ENCODE data around the gene PUSL1. TPM values are rescaled to one million over a fixed set of nuclear protein-coding genes. Genes with fewer than 3 reads are reported as not detected.

The PUSL1 gene
- total and polyA plus RNA-seq, 2 of the 4 experiments (the other 2 are of a cell fraction), result 10.9 to 33.0 TPM

DNA sequence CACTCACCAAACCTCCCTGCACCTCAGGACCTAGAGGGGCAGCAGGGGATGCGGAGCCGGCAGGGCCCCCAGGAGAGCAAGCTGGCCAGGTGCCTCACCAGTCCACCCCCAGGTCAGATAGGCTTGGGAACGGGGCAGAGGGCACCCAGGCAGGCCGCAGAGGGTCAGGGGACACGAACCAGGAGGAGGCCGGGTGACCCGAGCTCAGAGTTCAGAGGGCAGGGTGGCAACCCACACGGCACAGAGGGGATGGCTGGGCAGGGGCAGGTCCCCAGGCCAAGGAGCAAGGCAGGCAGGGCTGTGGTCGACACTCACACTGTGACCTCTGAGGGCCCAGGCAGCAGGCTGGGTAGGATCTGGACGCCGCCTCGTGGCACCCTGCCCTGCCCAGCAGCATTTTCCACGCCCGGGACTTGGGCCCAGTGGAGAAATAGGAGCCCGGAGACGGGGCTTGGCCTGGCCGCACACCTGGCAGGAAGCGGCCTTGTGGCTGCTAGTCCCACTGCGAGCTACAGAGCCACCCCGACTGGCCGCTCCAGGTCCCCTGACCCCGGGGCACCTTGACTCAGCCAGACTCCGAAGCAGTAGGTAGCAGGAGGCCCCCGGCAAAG lies 35.5 kb downstream of the PUSL1 start:
- Histone ChIP-seq H3K79me1 (ENCODE audit: low read depth in 1 of 2, low read length in 2 of 2) (peaks cover 12 to 70% of the 10 kb centered on the region in 2 experiments), H3K9me1 (ENCODE audit: insufficient read depth, low read length) (peaks cover 13% of the 10 kb centered on the region), H3K4me2 (ENCODE audit: low read depth, low read length) (no peak overlapping the region), H3K4me3 (ENCODE audit: insufficient read depth, low read depth, low read length) (no peak overlapping the region), H4K20me1 (ENCODE audit: insufficient read depth, low read length) (peaks cover 67% of the 10 kb centered on the region), H2BK5ac (ENCODE audit: low read depth, low read length, poor library complexity, severe bottlenecking) (no peak overlapping the region), H3K56ac (ENCODE audit: extremely low read depth, insufficient read depth, low read length) (no peak overlapping the region), H3K27me3 (ENCODE audit: control insufficient read depth, insufficient read depth, low read length) (no peaks in the 10 kb centered on the region), H2AK9ac (replicated peaks; ENCODE audit: low read depth, low read length, poor library complexity) (no peak overlapping the region), H3K9me3 (ENCODE audit: control insufficient read depth, insufficient read depth, low read length) (no peaks in the 10 kb centered on the region), H3K23ac (ENCODE audit: low read depth, low read length) (no peak overlapping the region), H3K9ac (ENCODE audit: low read depth, low read length) (no peak overlapping the region), H3K18ac (ENCODE audit: low read depth, low read length) (no peak overlapping the region), H4K8ac (ENCODE audit: low read depth in 2 of 2, low read length in 2 of 2) (no peak overlapping the region), H2BK20ac (ENCODE audit: low read depth, low read length) (no peak overlapping the region), H3K27ac (ENCODE audit: insufficient read depth, low read length) (no peak overlapping the region), H3K36me3 (ENCODE audit: control insufficient read depth, insufficient read depth, low read length) (peaks cover 26% of the 10 kb centered on the region), H2AFZ (replicated peaks; ENCODE audit: low read length, poor library complexity) (no peak overlapping the region), H3K4me1 (ENCODE audit: control insufficient read depth, insufficient read depth, low read length) (peaks cover 30% of the 10 kb centered on the region), H4K91ac (ENCODE audit: insufficient read depth, low read depth, low read length) (no peak overlapping the region), H3K4ac (ENCODE audit: low read depth, low read length) (no peak overlapping the region), H2AK5ac (ENCODE audit: low read depth, low read length) (no peak overlapping the region; the same call in none of the 2 replicates), H3K14ac (replicated peaks; ENCODE audit: low read depth, low read length) (no peak overlapping the region), H2BK120ac (ENCODE audit: low read depth, low read length) (no peak overlapping the region), H4K5ac (ENCODE audit: low read depth, low read length) (no peak overlapping the region), H2BK15ac (ENCODE audit: low read depth, low read length) (no peak overlapping the region)
- ATAC-seq (ENCODE audit: low read depth), result no peak
- 87% methylated on average over 10 of the region's 24 CpGs; no CpG with 5 or more reads in 1 of the 2 experiments for WGBS, 2 experiments (ENCODE audit: extremely low coverage in 2 of 2, insufficient read length in 1 of 2)
- CTCF ChIA-PET, result interaction anchor here (0.5 kb wide), 1 partner anchor 75 kb away, joined by 3 read pairs; no protein-coding TSS in a partner anchor
- TF ChIP-seq MAZ (IDR thresholded peaks at IDR 0.05; ENCODE audit: borderline replicate concordance, low read depth, low read length) (no peak), RAD21 (IDR thresholded peaks at IDR 0.05; ENCODE audit: low read length) (no peak), BHLHE40 (IDR thresholded peaks at IDR 0.05; ENCODE audit: low read depth, low read length) (no peak), SMC3 (IDR thresholded peaks at IDR 0.05; ENCODE audit: low read depth, low read length) (no peak), RFX5 (IDR thresholded peaks at IDR 0.05; ENCODE audit: low read depth, low read length) (no peak), POLR2A (IDR thresholded peaks at IDR 0.05; ENCODE audit: low read depth, low read length) (no peak), NFE2L2 (IDR thresholded peaks at IDR 0.05; ENCODE audit: low read depth, low read length) (no peak), CEBPB (IDR thresholded peaks at IDR 0.05; ENCODE audit: low read depth, low read length) (no peak), MAFK (IDR thresholded peaks at IDR 0.05; ENCODE audit: low read depth, low read length) (no peak), CHD1 (IDR thresholded peaks at IDR 0.05; ENCODE audit: low read depth, low read length) (no peak), RCOR1 (IDR thresholded peaks at IDR 0.05; ENCODE audit: insufficient replicate concordance, low read length) (no peak)
- TF ChIP-seq, protein P1, sequence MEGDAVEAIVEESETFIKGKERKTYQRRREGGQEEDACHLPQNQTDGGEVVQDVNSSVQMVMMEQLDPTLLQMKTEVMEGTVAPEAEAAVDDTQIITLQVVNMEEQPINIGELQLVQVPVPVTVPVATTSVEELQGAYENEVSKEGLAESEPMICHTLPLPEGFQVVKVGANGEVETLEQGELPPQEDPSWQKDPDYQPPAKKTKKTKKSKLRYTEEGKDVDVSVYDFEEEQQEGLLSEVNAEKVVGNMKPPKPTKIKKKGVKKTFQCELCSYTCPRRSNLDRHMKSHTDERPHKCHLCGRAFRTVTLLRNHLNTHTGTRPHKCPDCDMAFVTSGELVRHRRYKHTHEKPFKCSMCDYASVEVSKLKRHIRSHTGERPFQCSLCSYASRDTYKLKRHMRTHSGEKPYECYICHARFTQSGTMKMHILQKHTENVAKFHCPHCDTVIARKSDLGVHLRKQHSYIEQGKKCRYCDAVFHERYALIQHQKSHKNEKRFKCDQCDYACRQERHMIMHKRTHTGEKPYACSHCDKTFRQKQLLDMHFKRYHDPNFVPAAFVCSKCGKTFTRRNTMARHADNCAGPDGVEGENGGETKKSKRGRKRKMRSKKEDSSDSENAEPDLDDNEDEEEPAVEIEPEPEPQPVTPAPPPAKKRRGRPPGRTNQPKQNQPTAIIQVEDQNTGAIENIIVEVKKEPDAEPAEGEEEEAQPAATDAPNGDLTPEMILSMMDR (conservative IDR thresholded peaks at IDR 0.05; ENCODE audit: low read depth, low read length), result no peak
- TF ChIP-seq, protein P2, sequence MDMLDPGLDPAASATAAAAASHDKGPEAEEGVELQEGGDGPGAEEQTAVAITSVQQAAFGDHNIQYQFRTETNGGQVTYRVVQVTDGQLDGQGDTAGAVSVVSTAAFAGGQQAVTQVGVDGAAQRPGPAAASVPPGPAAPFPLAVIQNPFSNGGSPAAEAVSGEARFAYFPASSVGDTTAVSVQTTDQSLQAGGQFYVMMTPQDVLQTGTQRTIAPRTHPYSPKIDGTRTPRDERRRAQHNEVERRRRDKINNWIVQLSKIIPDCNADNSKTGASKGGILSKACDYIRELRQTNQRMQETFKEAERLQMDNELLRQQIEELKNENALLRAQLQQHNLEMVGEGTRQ (IDR thresholded peaks at IDR 0.05; ENCODE audit: low read depth, low read length), result no peak
- TF ChIP-seq, protein P3, sequence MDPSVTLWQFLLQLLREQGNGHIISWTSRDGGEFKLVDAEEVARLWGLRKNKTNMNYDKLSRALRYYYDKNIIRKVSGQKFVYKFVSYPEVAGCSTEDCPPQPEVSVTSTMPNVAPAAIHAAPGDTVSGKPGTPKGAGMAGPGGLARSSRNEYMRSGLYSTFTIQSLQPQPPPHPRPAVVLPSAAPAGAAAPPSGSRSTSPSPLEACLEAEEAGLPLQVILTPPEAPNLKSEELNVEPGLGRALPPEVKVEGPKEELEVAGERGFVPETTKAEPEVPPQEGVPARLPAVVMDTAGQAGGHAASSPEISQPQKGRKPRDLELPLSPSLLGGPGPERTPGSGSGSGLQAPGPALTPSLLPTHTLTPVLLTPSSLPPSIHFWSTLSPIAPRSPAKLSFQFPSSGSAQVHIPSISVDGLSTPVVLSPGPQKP (IDR thresholded peaks at IDR 0.05; ENCODE audit: borderline replicate concordance, low read depth, low read length), result no peak
- dilution Hi-C loops (cut with HindIII; ENCODE audit: low sequenced_read_pairs, unreplicated experiment) (no loop called here), in situ Hi-C loops (cut with MboI; ENCODE audit: low sequenced_read_pairs) (no loop called here), intact Hi-C loops (cut with micrococcal nuclease) (no loop called here)
- DNase-seq, result no peak
- no TSS peak for BruUV-seq (replicated peaks)
- POLR2A ChIA-PET (ENCODE audit: unreplicated experiment), result no interaction called here
